ENCODE data around the gene CFAP43. TPM values are rescaled to one million over a fixed set of nuclear protein-coding genes. Genes with fewer than 3 reads are reported as not detected.
"Not testable (repeated sequence)": the region's sequence is repeated elsewhere in the genome, so short reads cannot be mapped to it uniquely, and the experiment has no call there.

CFAP43 gene
- polyA plus RNA-seq, 2 donors: 0.04 to 0.16 TPM

DNA sequence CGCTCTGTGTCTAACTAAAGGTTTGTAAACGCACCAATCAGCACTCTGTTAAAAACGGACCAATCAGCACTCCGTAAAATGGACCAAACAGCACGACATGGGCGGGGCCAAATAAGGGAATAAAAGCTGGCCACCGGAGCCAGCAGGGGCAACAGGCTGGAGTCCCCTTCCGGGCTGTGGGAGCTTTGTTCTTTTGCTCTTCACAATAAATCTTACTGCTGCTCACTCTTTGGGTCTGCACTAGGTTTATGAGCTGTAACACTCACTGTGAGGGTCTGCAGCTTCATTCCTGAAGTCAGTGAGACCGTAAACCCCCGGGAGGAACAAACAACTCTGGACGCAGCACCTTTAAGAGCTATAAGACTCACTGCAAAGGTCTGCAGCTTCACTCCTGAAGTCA is 16.8 kb upstream of the CFAP43 start:
- H3K9me3 ChIP-seq (ENCODE audit: control insufficient read depth in 2 of 2, insufficient read depth in 1 of 2, low read depth in 1 of 2, low read length in 1 of 2); H3K4me3 ChIP-seq (ENCODE audit: low read depth in 1 of 2, low read length in 2 of 2); H3K4me1 ChIP-seq (ENCODE audit: control insufficient read depth in 2 of 2, insufficient read depth in 2 of 2, low read length in 1 of 2); H3K36me3 ChIP-seq (ENCODE audit: control insufficient read depth in 2 of 2, insufficient read depth in 2 of 2, low read length in 1 of 2); H3K27ac ChIP-seq (ENCODE audit: low read depth in 2 of 2, low read length in 1 of 2); H3K27me3 ChIP-seq (ENCODE audit: control insufficient read depth in 1 of 2, insufficient read depth in 2 of 2, low read length in 2 of 2): not testable (repeated sequence)
- WGBS, 2 donors: 88 to 89% methylated on average over 11 of the region's 11 CpGs

DNA sequence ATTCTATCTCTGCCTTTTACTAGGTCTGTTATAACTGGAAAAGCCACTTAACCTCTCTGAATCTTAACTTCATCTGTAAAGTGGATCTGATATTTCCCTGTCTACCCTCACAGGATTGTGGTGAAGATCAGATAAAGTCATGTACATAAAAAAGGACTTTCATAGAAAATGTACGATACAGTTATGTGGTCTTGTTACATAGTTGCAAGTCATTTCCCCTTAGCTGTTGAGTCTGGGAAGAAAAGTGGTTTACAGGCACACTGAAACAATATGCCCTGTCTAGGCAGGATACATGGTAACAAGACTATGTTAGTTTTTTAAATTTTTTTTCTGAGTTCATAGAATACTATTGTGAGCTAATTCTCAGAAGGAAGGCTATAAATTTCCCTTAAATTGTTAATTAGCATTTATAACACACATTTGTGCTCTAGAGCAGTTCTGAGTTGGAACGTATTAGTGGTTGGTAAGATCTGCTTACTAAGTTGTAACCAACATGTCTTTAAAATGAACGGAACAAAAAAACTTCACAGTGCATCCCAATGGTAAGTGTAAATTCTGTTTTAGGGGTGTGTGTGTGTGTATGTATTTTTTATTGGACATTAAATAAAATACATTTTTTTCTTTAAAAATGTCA is 15.5 kb upstream of the CFAP43 start:
- WGBS, 2 donors: 78 to 80% methylated on average over 3 of the region's 3 CpGs
- Histone ChIP-seq H3K4me1 (ENCODE audit: control insufficient read depth in 2 of 2, insufficient read depth in 2 of 2, low read length in 1 of 2) (no peaks in the 10 kb centered on the region), H3K27me3 (ENCODE audit: control insufficient read depth in 1 of 2, insufficient read depth in 2 of 2, low read length in 2 of 2) (no peaks in the 10 kb centered on the region), H3K27ac (ENCODE audit: low read depth in 2 of 2, low read length in 1 of 2) (peak overlapping the region in 1 of 2 donors; percentile 72), H3K4me3 (ENCODE audit: low read depth in 1 of 2, low read length in 2 of 2) (no peak overlapping the region), H3K9me3 (ENCODE audit: control insufficient read depth in 2 of 2, insufficient read depth in 1 of 2, low read depth in 1 of 2, low read length in 1 of 2) (no peaks in the 10 kb centered on the region), H3K36me3 (ENCODE audit: control insufficient read depth in 2 of 2, insufficient read depth in 2 of 2, low read length in 1 of 2) (no peaks in the 10 kb centered on the region)

DNA sequence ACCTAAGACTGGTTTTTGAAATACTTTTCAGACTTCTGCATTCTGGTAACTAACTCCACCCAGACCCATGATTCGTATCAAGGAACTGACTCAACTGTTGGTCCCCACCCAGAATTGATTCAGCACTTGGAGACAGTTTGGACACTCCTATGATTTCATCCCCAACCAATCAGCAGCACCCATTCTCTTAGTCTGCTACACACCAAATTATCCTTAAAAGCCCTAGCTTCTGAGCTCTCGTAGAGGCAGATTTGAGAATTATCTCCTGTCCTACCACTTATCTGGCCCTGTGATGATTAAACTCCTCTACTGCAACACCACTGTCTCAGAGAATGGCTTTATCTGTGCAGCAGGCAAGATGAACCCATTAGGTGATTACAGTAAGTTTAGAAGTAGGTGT is 14.8 kb upstream of the CFAP43 start:
- Histone ChIP-seq H3K4me3 (ENCODE audit: low read depth in 1 of 2, low read length in 2 of 2) (no peak overlapping the region), H3K27ac (ENCODE audit: low read depth in 2 of 2, low read length in 1 of 2) (peak overlapping the region in 1 of 2 donors; percentile 72)
- 31 to 48% methylated on average over 2 of the region's 2 CpGs for WGBS, 2 donors

DNA sequence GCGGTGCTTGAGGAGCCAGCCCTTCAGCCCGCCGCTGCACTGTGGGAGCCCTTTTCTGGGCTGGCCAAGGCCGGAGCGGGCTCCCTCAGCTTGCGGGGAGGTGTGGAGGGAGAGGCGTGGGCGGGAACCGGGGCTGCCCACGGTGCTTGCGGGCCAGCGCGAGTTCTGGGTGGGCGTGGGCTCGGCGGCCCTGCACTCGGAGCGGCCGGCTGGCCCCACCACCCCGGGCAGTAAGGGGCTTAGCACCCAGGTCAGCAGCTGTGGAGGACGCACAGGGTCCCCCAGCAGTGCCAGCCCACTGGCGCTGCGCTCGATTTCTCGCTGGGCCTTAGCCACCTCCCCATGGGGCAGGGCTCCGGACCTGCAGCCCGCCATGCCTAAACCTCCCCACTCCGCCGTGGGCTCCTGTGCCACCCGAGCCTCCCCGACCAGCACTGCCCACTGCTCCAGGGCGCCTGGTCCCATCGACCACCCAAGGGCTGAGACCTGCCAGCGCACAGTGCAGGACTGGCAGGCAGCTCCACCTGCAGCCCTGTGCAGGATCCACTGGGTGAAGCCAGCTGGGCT is 13.0 kb upstream of the CFAP43 start:
- Histone ChIP-seq H3K9me3 (ENCODE audit: control insufficient read depth in 2 of 2, insufficient read depth in 1 of 2, low read depth in 1 of 2, low read length in 1 of 2) (no peaks in the 10 kb centered on the region), H3K36me3 (ENCODE audit: control insufficient read depth in 2 of 2, insufficient read depth in 2 of 2, low read length in 1 of 2) (no peaks in the 10 kb centered on the region), H3K27me3 (ENCODE audit: control insufficient read depth in 1 of 2, insufficient read depth in 2 of 2, low read length in 2 of 2) (peaks cover 0 to under 1% of the 10 kb centered on the region in 2 donors), H3K4me1 (ENCODE audit: control insufficient read depth in 2 of 2, insufficient read depth in 2 of 2, low read length in 1 of 2) (no peaks in the 10 kb centered on the region), H3K4me3 (ENCODE audit: low read depth in 1 of 2, low read length in 2 of 2) (no peak overlapping the region), H3K27ac (ENCODE audit: low read depth in 2 of 2, low read length in 1 of 2) (no peak overlapping the region)
- 97 to 98% methylated on average over 26 to 34 of the region's 34 CpGs for WGBS, 2 donors

More for the DNA sequence above, 14.8 kb upstream of the CFAP43 start:
- Histone ChIP-seq H3K4me1 (ENCODE audit: control insufficient read depth in 2 of 2, insufficient read depth in 2 of 2, low read length in 1 of 2) (no peaks in the 10 kb centered on the region), H3K27me3 (ENCODE audit: control insufficient read depth in 1 of 2, insufficient read depth in 2 of 2, low read length in 2 of 2) (no peaks in the 10 kb centered on the region), H3K36me3 (ENCODE audit: control insufficient read depth in 2 of 2, insufficient read depth in 2 of 2, low read length in 1 of 2) (no peaks in the 10 kb centered on the region), H3K9me3 (ENCODE audit: control insufficient read depth in 2 of 2, insufficient read depth in 1 of 2, low read depth in 1 of 2, low read length in 1 of 2) (no peaks in the 10 kb centered on the region)

DNA sequence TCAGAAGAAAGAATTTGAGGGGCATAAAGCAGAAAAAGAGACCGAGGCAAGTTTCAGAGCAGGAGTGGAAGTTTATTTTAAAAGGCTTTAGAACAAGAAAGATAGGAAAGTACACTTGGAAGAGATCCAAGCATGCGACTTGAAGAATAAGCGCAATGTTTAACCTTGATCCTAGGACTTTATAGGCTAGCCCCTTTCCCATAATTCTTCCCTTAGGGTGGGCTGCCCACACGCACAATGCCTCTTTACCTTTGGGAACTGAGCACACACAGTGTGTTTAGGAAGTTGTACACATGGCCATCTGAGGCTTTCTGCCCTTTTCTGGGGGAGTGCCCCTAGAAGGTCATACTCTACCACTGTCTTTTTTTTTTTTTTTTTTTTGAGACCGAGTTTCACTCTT is 11.3 kb upstream of the CFAP43 start:
- 65 to 68% methylated on average over 5 of the region's 5 CpGs for WGBS, 2 donors
- Histone ChIP-seq H3K9me3 (ENCODE audit: control insufficient read depth in 2 of 2, insufficient read depth in 1 of 2, low read depth in 1 of 2, low read length in 1 of 2) (no peaks in the 10 kb centered on the region), H3K4me1 (ENCODE audit: control insufficient read depth in 2 of 2, insufficient read depth in 2 of 2, low read length in 1 of 2) (no peaks in the 10 kb centered on the region), H3K27me3 (ENCODE audit: control insufficient read depth in 1 of 2, insufficient read depth in 2 of 2, low read length in 2 of 2) (peaks cover 0 to 4% of the 10 kb centered on the region in 2 donors), H3K4me3 (ENCODE audit: low read depth in 1 of 2, low read length in 2 of 2) (no peak overlapping the region), H3K36me3 (ENCODE audit: control insufficient read depth in 2 of 2, insufficient read depth in 2 of 2, low read length in 1 of 2) (no peaks in the 10 kb centered on the region), H3K27ac (ENCODE audit: low read depth in 2 of 2, low read length in 1 of 2) (no peak overlapping the region)

DNA sequence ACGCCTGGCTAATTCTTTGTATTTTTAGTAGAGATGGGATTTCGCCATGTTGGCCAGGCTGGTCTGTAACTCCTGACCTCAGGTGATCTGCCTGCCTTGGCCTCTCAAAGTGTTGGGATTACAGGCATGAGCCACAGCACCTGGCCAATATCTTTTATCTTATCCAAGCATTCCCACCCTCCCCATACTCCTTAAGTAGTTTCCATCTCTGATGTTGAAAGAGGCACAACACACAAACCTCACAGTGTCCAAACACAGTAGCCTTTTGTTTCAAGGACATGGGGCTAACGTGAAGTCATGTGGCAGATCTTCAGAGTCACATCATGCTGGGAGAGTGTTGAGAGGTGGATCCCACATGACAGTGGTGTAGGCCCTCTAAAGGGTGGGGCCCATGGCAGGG is 10.8 kb upstream of the CFAP43 start:
- not testable (repeated sequence) for H3K4me1 ChIP-seq (ENCODE audit: control insufficient read depth in 2 of 2, insufficient read depth in 2 of 2, low read length in 1 of 2); H3K27ac ChIP-seq (ENCODE audit: low read depth in 2 of 2, low read length in 1 of 2); H3K27me3 ChIP-seq (ENCODE audit: control insufficient read depth in 1 of 2, insufficient read depth in 2 of 2, low read length in 2 of 2); H3K9me3 ChIP-seq (ENCODE audit: control insufficient read depth in 2 of 2, insufficient read depth in 1 of 2, low read depth in 1 of 2, low read length in 1 of 2); H3K36me3 ChIP-seq (ENCODE audit: control insufficient read depth in 2 of 2, insufficient read depth in 2 of 2, low read length in 1 of 2); H3K4me3 ChIP-seq (ENCODE audit: low read depth in 1 of 2, low read length in 2 of 2)
- 88 to 92% methylated on average over 3 of the region's 3 CpGs for WGBS, 2 donors

DNA sequence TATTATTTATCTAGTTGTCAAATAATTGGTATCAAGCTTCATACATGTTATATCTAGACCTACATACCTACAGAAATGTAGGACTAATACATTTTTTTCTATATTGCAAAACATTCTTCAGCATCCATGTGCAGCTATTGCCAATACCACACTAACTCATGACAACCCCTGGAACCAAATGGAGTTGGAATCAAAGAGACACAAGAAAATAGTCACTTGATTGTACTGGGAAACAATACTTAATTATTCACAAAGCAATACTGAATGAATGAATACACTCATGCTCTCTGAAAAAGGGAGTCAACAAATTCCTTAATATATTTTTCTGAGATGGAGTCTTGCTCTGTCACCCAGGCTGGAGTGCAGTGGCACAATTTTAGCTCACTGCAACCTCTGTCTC is 10.4 kb upstream of the CFAP43 start:
- Histone ChIP-seq H3K27me3 (ENCODE audit: control insufficient read depth in 1 of 2, insufficient read depth in 2 of 2, low read length in 2 of 2) (peaks cover 0 to 4% of the 10 kb centered on the region in 2 donors), H3K27ac (ENCODE audit: low read depth in 2 of 2, low read length in 1 of 2) (no peak overlapping the region), H3K36me3 (ENCODE audit: control insufficient read depth in 2 of 2, insufficient read depth in 2 of 2, low read length in 1 of 2) (no peaks in the 10 kb centered on the region), H3K9me3 (ENCODE audit: control insufficient read depth in 2 of 2, insufficient read depth in 1 of 2, low read depth in 1 of 2, low read length in 1 of 2) (no peaks in the 10 kb centered on the region), H3K4me3 (ENCODE audit: low read depth in 1 of 2, low read length in 2 of 2) (no peak overlapping the region), H3K4me1 (ENCODE audit: control insufficient read depth in 2 of 2, insufficient read depth in 2 of 2, low read length in 1 of 2) (no peaks in the 10 kb centered on the region)

DNA sequence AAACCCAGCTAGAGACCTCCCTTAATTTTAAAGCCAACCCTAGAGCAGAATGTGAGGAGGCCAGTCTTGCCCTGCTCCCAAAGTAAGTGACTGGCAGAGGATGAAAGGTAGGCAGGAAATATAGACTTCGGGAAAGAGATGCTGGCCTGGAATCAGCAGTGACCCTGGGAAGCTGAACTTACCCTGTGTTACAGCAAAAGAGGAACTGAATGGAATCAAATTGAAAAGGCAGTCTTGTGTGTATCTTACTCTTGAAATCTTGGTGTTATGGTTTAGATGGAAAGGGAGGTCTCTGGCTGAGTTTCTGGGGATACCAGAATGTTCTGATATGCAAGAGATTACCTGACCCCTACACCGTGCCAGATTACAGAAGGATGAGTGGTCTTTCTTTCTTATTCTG is 7.9 kb upstream of the CFAP43 start:
- Histone ChIP-seq H3K27ac (ENCODE audit: low read depth in 2 of 2, low read length in 1 of 2) (no peak overlapping the region), H3K4me1 (ENCODE audit: control insufficient read depth in 2 of 2, insufficient read depth in 2 of 2, low read length in 1 of 2) (no peaks in the 10 kb centered on the region), H3K27me3 (ENCODE audit: control insufficient read depth in 1 of 2, insufficient read depth in 2 of 2, low read length in 2 of 2) (peaks cover 0 to 4% of the 10 kb centered on the region in 2 donors), H3K4me3 (ENCODE audit: low read depth in 1 of 2, low read length in 2 of 2) (no peak overlapping the region), H3K36me3 (ENCODE audit: control insufficient read depth in 2 of 2, insufficient read depth in 2 of 2, low read length in 1 of 2) (no peaks in the 10 kb centered on the region), H3K9me3 (ENCODE audit: control insufficient read depth in 2 of 2, insufficient read depth in 1 of 2, low read depth in 1 of 2, low read length in 1 of 2) (no peaks in the 10 kb centered on the region)
- 67 to 77% methylated on average over 2 of the region's 2 CpGs for whole genome bisulfite sequencing, 2 donors

DNA sequence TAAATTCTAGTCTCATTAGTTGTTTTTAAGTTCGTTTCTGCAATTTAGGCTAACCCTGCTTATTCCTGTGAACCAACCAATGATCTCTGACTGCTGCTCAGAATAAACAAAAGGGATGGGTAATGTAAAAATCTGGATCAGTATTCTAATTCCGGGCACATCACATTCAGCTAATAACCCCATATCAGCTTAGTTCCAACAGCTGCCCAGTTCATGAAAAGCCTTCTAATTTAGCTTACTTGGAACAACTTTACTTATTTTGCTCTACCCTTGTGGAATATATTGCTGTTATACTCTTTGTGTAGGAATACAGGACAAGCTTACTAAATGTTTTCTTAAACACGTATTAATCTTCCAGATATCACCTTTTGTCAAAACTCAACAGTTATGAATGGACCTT is 3.6 kb upstream of the CFAP43 start:
- peaks cover 0 to 4% of the 10 kb centered on the region in 2 donors for H3K27me3 ChIP-seq (ENCODE audit: control insufficient read depth in 1 of 2, insufficient read depth in 2 of 2, low read length in 2 of 2)
- WGBS, 2 donors: 78 to 79% methylated on average over 3 of the region's 3 CpGs
- H3K4me3 ChIP-seq (ENCODE audit: low read depth in 1 of 2, low read length in 2 of 2): no peak overlapping the region
- H3K27ac ChIP-seq (ENCODE audit: low read depth in 2 of 2, low read length in 1 of 2): no peak overlapping the region
- H3K36me3 ChIP-seq (ENCODE audit: control insufficient read depth in 2 of 2, insufficient read depth in 2 of 2, low read length in 1 of 2): no peaks in the 10 kb centered on the region
- H3K9me3 ChIP-seq (ENCODE audit: control insufficient read depth in 2 of 2, insufficient read depth in 1 of 2, low read depth in 1 of 2, low read length in 1 of 2): no peaks in the 10 kb centered on the region
- H3K4me1 ChIP-seq (ENCODE audit: control insufficient read depth in 2 of 2, insufficient read depth in 2 of 2, low read length in 1 of 2): peaks cover 0 to 3% of the 10 kb centered on the region in 2 donors

DNA sequence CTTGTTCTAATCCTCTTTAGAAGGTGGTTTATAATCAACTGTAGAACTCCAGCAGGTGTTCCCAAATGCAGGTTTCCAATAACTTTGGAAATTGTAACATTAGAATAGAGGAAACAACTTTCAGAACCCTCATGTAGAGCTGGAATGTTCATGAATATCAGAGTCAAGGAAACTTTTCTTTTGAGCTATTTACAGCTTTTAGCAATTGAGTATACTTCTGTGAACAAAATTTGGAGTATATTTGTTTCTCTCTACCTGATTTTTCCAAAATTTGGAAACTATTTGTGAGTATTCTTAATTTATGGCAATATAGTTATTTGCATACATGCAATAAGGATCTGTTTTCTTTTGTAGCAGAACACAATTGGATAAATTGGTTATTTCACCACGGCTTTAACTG is 2.8 kb upstream of the CFAP43 start:
- Histone ChIP-seq H3K9me3 (ENCODE audit: control insufficient read depth in 2 of 2, insufficient read depth in 1 of 2, low read depth in 1 of 2, low read length in 1 of 2) (no peaks in the 10 kb centered on the region), H3K27me3 (ENCODE audit: control insufficient read depth in 1 of 2, insufficient read depth in 2 of 2, low read length in 2 of 2) (peaks cover 0 to 1% of the 10 kb centered on the region in 2 donors), H3K36me3 (ENCODE audit: control insufficient read depth in 2 of 2, insufficient read depth in 2 of 2, low read length in 1 of 2) (no peaks in the 10 kb centered on the region), H3K4me3 (ENCODE audit: low read depth in 1 of 2, low read length in 2 of 2) (no peak overlapping the region), H3K27ac (ENCODE audit: low read depth in 2 of 2, low read length in 1 of 2) (no peak overlapping the region), H3K4me1 (ENCODE audit: control insufficient read depth in 2 of 2, insufficient read depth in 2 of 2, low read length in 1 of 2) (peaks cover 0 to 3% of the 10 kb centered on the region in 2 donors)
- WGBS, 2 donors: 83 to 89% methylated on average over 1 of the region's 1 CpG

Data from esophagus (tissue), 2 donors.